H9 (cell line): ENCODE results near the gene ARHGAP35. TPM values are rescaled to one million over a fixed set of nuclear protein-coding genes. Genes with fewer than 3 reads are reported as not detected.

Experiments used
- DNase-seq: peaks from one replicate; pipeline ENCODE4 v3.0.0-alpha.2; 2017
- H2AFZ ChIP-seq: one replicate; pipeline ENCODE4 v1.6.1; 2013; ENCODE audit warnings: mild to moderate bottlenecking, low read length, control low read depth, moderate library complexity
- H2AK5ac ChIP-seq: 2 replicates; pipeline ENCODE4 v1.6.1; 2013; ENCODE audit warnings: low read length, control low read depth, mixed read lengths; ENCODE audit not compliant: insufficient read length
- H2BK120ac ChIP-seq: one replicate; pipeline ENCODE4 v1.6.1; 2013; ENCODE audit warnings: low read depth, mild to moderate bottlenecking, low read length, control low read depth, inconsistent platforms; ENCODE audit not compliant: poor library complexity, severe bottlenecking
- H2BK12ac ChIP-seq: 2 replicates; pipeline ENCODE4 v1.6.1; 2013; ENCODE audit warnings: low read length, control low read depth, mixed read lengths, low read depth; ENCODE audit not compliant: insufficient read length
- H2BK15ac ChIP-seq: 2 replicates; pipeline ENCODE4 v1.6.1; 2013; ENCODE audit warnings: low read depth, low read length, control low read depth
- H2BK20ac ChIP-seq: one replicate; pipeline ENCODE4 v1.6.1; 2013; ENCODE audit warnings: low read depth, mild to moderate bottlenecking, low read length, control low read depth, inconsistent platforms; ENCODE audit not compliant: poor library complexity, severe bottlenecking
- H2BK5ac ChIP-seq: 2 replicates; pipeline ENCODE4 v1.6.1; 2013; ENCODE audit warnings: low read length, control low read depth, mixed read lengths; ENCODE audit not compliant: insufficient read length
- H3K14ac ChIP-seq: 2 replicates; pipeline ENCODE4 v1.6.1; 2013; ENCODE audit warnings: low read length, control low read depth; ENCODE audit not compliant: insufficient read depth
- H3K18ac ChIP-seq: 2 replicates; pipeline ENCODE4 v1.6.1; 2013; ENCODE audit warnings: low read depth, mild to moderate bottlenecking, mixed read lengths, low read length, control low read depth; ENCODE audit not compliant: insufficient read length
- H3K23ac ChIP-seq: 2 replicates; pipeline ENCODE4 v1.6.1; 2013; ENCODE audit warnings: low read length, control low read depth, mixed read lengths, low read depth; ENCODE audit not compliant: insufficient read length
- H3K23me2 ChIP-seq: 2 replicates; pipeline ENCODE4 v1.6.1; 2013; ENCODE audit warnings: low read depth, mild to moderate bottlenecking, mixed read lengths, low read length, control low read depth; ENCODE audit not compliant: insufficient read length, poor library complexity, severe bottlenecking
- H3K27ac ChIP-seq: 2 replicates; pipeline ENCODE4 v1.5.1; 2013; ENCODE audit warnings: low read length, control low read depth, mixed read lengths, low read depth; ENCODE audit not compliant: insufficient read length
- H3K27me3 ChIP-seq: 2 replicates; pipeline ENCODE4 v1.6.1; 2013; ENCODE audit warnings: low read length, control low read depth, inconsistent platforms; ENCODE audit not compliant: insufficient read depth
- H3K4ac ChIP-seq: 2 replicates; pipeline ENCODE4 v1.6.1; 2013; ENCODE audit warnings: low read depth, mild to moderate bottlenecking, control low read depth, inconsistent platforms, low read length, moderate library complexity
- H3K4me1 ChIP-seq: 2 replicates; pipeline ENCODE4 v1.6.1; 2013; ENCODE audit warnings: low read length, control low read depth, inconsistent platforms; ENCODE audit not compliant: insufficient read depth
- H3K4me2 ChIP-seq: 2 replicates; pipeline ENCODE4 v1.6.1; 2013; ENCODE audit warnings: low read length, control low read depth, mixed read lengths; ENCODE audit not compliant: insufficient read length, insufficient read depth
- H3K56ac ChIP-seq: 2 replicates; pipeline ENCODE4 v1.6.1; 2013; ENCODE audit warnings: low read depth, mild to moderate bottlenecking, mixed read lengths, low read length, control low read depth; ENCODE audit not compliant: insufficient read length
- H3K79me1 ChIP-seq: 2 replicates; pipeline ENCODE4 v1.6.1; 2013; ENCODE audit warnings: low read depth, mild to moderate bottlenecking, moderate library complexity, low read length, control low read depth, inconsistent platforms; ENCODE audit not compliant: insufficient read depth, poor library complexity, severe bottlenecking
- H3K79me2 ChIP-seq: 2 replicates; pipeline ENCODE4 v1.6.1; 2013; ENCODE audit warnings: low read length, control low read depth, inconsistent platforms; ENCODE audit not compliant: insufficient read depth
- H3K9ac ChIP-seq: 2 replicates; pipeline ENCODE4 v1.6.1; 2013; ENCODE audit warnings: low read length, control low read depth, mixed read lengths; ENCODE audit not compliant: insufficient read length; ENCODE audit errors: extremely low read depth
- H3K9me3 ChIP-seq: one replicate; pipeline ENCODE4 v1.6.1; 2013; ENCODE audit warnings: low read depth, low read length, inconsistent platforms; ENCODE audit not compliant: control insufficient read depth
- H3T11ph ChIP-seq: one replicate; pipeline ENCODE4 v1.6.1; 2013; ENCODE audit warnings: mild to moderate bottlenecking, low read length, control low read depth, inconsistent platforms
- H4K20me1 ChIP-seq: one replicate; pipeline ENCODE4 v1.6.1; 2013; ENCODE audit not compliant: control insufficient read depth, insufficient read length, insufficient read depth
- H4K5ac ChIP-seq: 2 replicates; pipeline ENCODE4 v1.6.1; 2013; ENCODE audit warnings: low read depth, mild to moderate bottlenecking, mixed read lengths, low read length, control low read depth; ENCODE audit not compliant: insufficient read length
- H4K8ac ChIP-seq: replicated peaks from 2 replicates; pipeline ENCODE4 v1.6.1; 2013; ENCODE audit warnings: low read length, control low read depth, mixed read lengths, low read depth; ENCODE audit not compliant: insufficient read length
- H4K91ac ChIP-seq: 2 replicates; pipeline ENCODE4 v1.6.1; 2013; ENCODE audit warnings: low read depth, mild to moderate bottlenecking, moderate library complexity, mixed read lengths, low read length, control low read depth; ENCODE audit not compliant: insufficient read length
- H3K27ac Mint-ChIP-seq, 3 experiments: 2 replicates in 2 of 3; 3 replicates in 1 of 3; pipeline ENCODE4 v1.8.0; 2020 to 2021; ENCODE audit warnings: mixed read lengths in 3 of 3, mild to moderate bottlenecking in 1 of 3, moderate library complexity in 1 of 3
- H3K27me3 Mint-ChIP-seq: 2 replicates; pipeline ENCODE4 v1.8.0; 2021; ENCODE audit warnings: low read depth, mild to moderate bottlenecking, moderate library complexity, mixed read lengths
- H3K36me3 Mint-ChIP-seq, 3 experiments: 2 replicates in 2 of 3; 3 replicates in 1 of 3; pipeline ENCODE4 v1.8.0; 2020 to 2021; ENCODE audit warnings: low read depth in 3 of 3, mixed read lengths in 3 of 3; ENCODE audit not compliant: insufficient read depth in 1 of 3
- H3K4me1 Mint-ChIP-seq, 2 experiments: 2 replicates each; pipeline ENCODE4 v1.8.0; 2020; ENCODE audit warnings: mixed read lengths in 2 of 2
- H3K4me3 Mint-ChIP-seq, 2 experiments: 2 replicates in 1 of 2; 3 replicates in 1 of 2; pipeline ENCODE4 v1.8.0; 2020 to 2021; ENCODE audit warnings: mild to moderate bottlenecking in 2 of 2, mixed read lengths in 2 of 2, moderate library complexity in 1 of 2
- H3K9me3 Mint-ChIP-seq, 2 experiments: 2 replicates in 1 of 2; 3 replicates in 1 of 2; pipeline ENCODE4 v1.8.0; 2020; ENCODE audit warnings: mild to moderate bottlenecking in 2 of 2, mixed read lengths in 2 of 2, moderate library complexity in 1 of 2
- CTCF ChIP-seq: fragments of 200-600 bp; sonication (generic); conservative IDR thresholded peaks from 3 replicates; pipeline ENCODE4 v1.8.0; 2021; ENCODE audit warnings: antibody characterized with exemption, mild to moderate bottlenecking
- WGBS: extraction: QIAGEN DNeasy Blood & Tissue Kit; methylation state at CpG from one replicate; pipeline ENCODE4 v1.1.7; 2013; ENCODE audit warnings: missing lambda C conversion rate, low lambda C conversion rate, mixed read lengths; ENCODE audit not compliant: insufficient read length; ENCODE audit errors: extremely low coverage; 5-methylcytosine and 5-hydroxymethylcytosine counted together
- total RNA-seq: library from RNA; stranded (reverse); gene quantifications from 2 replicates; pipeline ENCODE4 v1.2.1, GENCODE V29; 2021

Gene ARHGAP35
- total RNA-seq, 1 experiment from 2014 or later = 49.8 TPM

- Histone ChIP-seq H2BK20ac (no peak overlapping the region), H3K18ac (no peak overlapping the region), H4K91ac (no peak overlapping the region), H3T11ph (no peak overlapping the region), H2AK5ac (no peak overlapping the region), H3K23ac (no peak overlapping the region), H3K14ac (no peak overlapping the region), H3K4ac (no peak overlapping the region), H3K9me3 (no peaks in the 10 kb centered on the region), H4K5ac (no peak overlapping the region), H3K79me2 (no peaks in the 10 kb centered on the region), H2AFZ (no peak overlapping the region), H2BK120ac (no peak overlapping the region), H3K79me1 (no peaks in the 10 kb centered on the region), H4K20me1 (no peaks in the 10 kb centered on the region), H2BK5ac (no peak overlapping the region), H2BK15ac (no peak overlapping the region), H3K4me2 (no peak overlapping the region), H2BK12ac (no peak overlapping the region), H3K27me3 (no peaks in the 10 kb centered on the region), H3K9ac (no peak overlapping the region), H3K56ac (no peak overlapping the region), H3K27ac (no peak overlapping the region), H4K8ac (no peak overlapping the region), H3K23me2 (no peaks in the 10 kb centered on the region), H3K4me1 (no peaks in the 10 kb centered on the region)
- H3K36me3 Mint-ChIP-seq = peaks cover 15 to 25% (median 17%) of the 10 kb centered on the region in 3 experiments; a peak in 6 of 7 replicates
- H3K27ac Mint-ChIP-seq = no peak overlapping the region; a peak in 1 of 7 replicates
- no peak for DNase-seq
- peaks cover 5% of the 10 kb centered on the region in 2 experiments; a peak in 4 of 5 replicates for H3K9me3 Mint-ChIP-seq
- no peak for TF ChIP-seq CTCF
- H3K4me3 Mint-ChIP-seq = no peak overlapping the region
- no peaks in the 10 kb centered on the region for H3K4me1 Mint-ChIP-seq
- WGBS = no CpG with 5 or more reads among the region's 6 CpGs
- H3K27me3 Mint-ChIP-seq = no peaks in the 10 kb centered on the region
These were observed 25.8 kb upstream of the ARHGAP35 start for GRCh38 chr19:46834984-46835383.
